MM.1S (cell line): ENCODE data around the gene SH3PXD2A.

Experiments used
- DNase-seq: peaks from one replicate; pipeline ENCODE4 v3.0.0-alpha.2; 2015
- H2AFZ ChIP-seq: fragments of 300-600 bp; sonication (generic); 2 replicates; pipeline ENCODE4 v1.6.0; 2016; ENCODE audit warnings: antibody characterized with exemption, low read length
- H3F3A ChIP-seq: fragments of 300-600 bp; sonication (generic); 2 replicates; pipeline ENCODE4 v1.6.1; 2016; ENCODE audit warnings: mild to moderate bottlenecking, antibody characterized with exemption, low read length, moderate library complexity, mixed read lengths; ENCODE audit not compliant: insufficient read depth
- H3K27ac ChIP-seq: fragments of 300-600 bp; sonication (generic); 2 replicates; pipeline ENCODE4 v1.5.1; 2016; ENCODE audit warnings: mild to moderate bottlenecking, low read length
- H3K27me3 ChIP-seq: fragments of 300-600 bp; sonication (generic); replicated peaks from 2 replicates; pipeline ENCODE4 v1.6.0; 2016; ENCODE audit warnings: low read length; ENCODE audit not compliant: insufficient read depth
- H3K36me3 ChIP-seq: fragments of 300-600 bp; sonication (generic); replicated peaks from 2 replicates; pipeline ENCODE4 v1.6.1; 2016; ENCODE audit warnings: mild to moderate bottlenecking, low read length, mixed read lengths; ENCODE audit not compliant: insufficient read depth
- H3K4me1 ChIP-seq: fragments of 300-600 bp; sonication (generic); 2 replicates; pipeline ENCODE4 v1.6.1; 2016; ENCODE audit warnings: low read length, mixed read lengths
- H3K4me2 ChIP-seq: fragments of 300-600 bp; sonication (generic); 2 replicates; pipeline ENCODE4 v1.6.0; 2016; ENCODE audit warnings: low read depth, low read length
- H3K4me3 ChIP-seq: fragments of 300-600 bp; sonication (generic); 2 replicates; pipeline ENCODE4 v1.5.1; 2016; ENCODE audit warnings: low read length, mixed read lengths
- H3K79me2 ChIP-seq: fragments of 300-600 bp; sonication (generic); 2 replicates; pipeline ENCODE4 v1.6.1; 2016; ENCODE audit warnings: mixed run types, low read length, mixed read lengths
- H3K9ac ChIP-seq: fragments of 300-600 bp; sonication (generic); 2 replicates; pipeline ENCODE4 v1.6.1; 2016; ENCODE audit warnings: low read length, mixed read lengths
- H3K9me2 ChIP-seq: fragments of 300-600 bp; sonication (generic); replicated peaks from 2 replicates; pipeline ENCODE4 v1.6.1; 2016; ENCODE audit warnings: mild to moderate bottlenecking, low read length, mixed read lengths; ENCODE audit not compliant: insufficient read depth
- H3K9me3 ChIP-seq: fragments of 300-600 bp; sonication (generic); replicated peaks from 2 replicates; pipeline ENCODE4 v1.6.1; 2016; ENCODE audit warnings: mild to moderate bottlenecking, low read length, mixed read lengths; ENCODE audit not compliant: insufficient read depth
- H4K20me1 ChIP-seq: fragments of 300-600 bp; sonication (generic); 2 replicates; pipeline ENCODE4 v1.6.1; 2016; ENCODE audit warnings: mild to moderate bottlenecking, low read length, moderate library complexity, mixed read lengths; ENCODE audit not compliant: insufficient read depth
- EZH2 ChIP-seq: fragments of 300-600 bp; sonication (generic); optimal IDR thresholded peaks from 2 replicates; pipeline ENCODE3; 2017; ENCODE audit warnings: low read depth, mild to moderate bottlenecking, antibody characterized with exemption, low read length, mixed read lengths
- EZH2phosphoT487 ChIP-seq: fragments of 300-600 bp; sonication (generic); IDR thresholded peaks from 2 replicates; pipeline ENCODE4 v1.6.1; 2018; ENCODE audit warnings: antibody characterized with exemption, low read length
- TF ChIP-seq, protein P1 (sequence below): fragments of 300-600 bp; sonication (generic); IDR thresholded peaks from 2 replicates; pipeline ENCODE4 v1.5.1; 2016; ENCODE audit warnings: antibody characterized with exemption, low read length, mixed read lengths

Gene SH3PXD2A

GRCh38 chr10:103822800-103823199, 32.6 kb downstream of the SH3PXD2A start:
- H4K20me1 ChIP-seq: no peaks in the 10 kb centered on the region
- H3K4me3 ChIP-seq: no peak overlapping the region
- no peaks in the 10 kb centered on the region for H3K27me3 ChIP-seq
- H3K9ac ChIP-seq: no peak overlapping the region
- H3K79me2 ChIP-seq: no peaks in the 10 kb centered on the region
- no peak overlapping the region for H3K27ac ChIP-seq
- no peak overlapping the region for H2AFZ ChIP-seq
- no peaks in the 10 kb centered on the region for H3F3A ChIP-seq
- DNase-seq: no peak
- H3K36me3 ChIP-seq: no peaks in the 10 kb centered on the region
- no peak overlapping the region for H3K4me2 ChIP-seq
- no peaks in the 10 kb centered on the region for H3K9me2 ChIP-seq
- H3K4me1 ChIP-seq: no peaks in the 10 kb centered on the region
- TF ChIP-seq EZH2 (no peak), EZH2phosphoT487 (no peak)
- TF ChIP-seq, protein P1, sequence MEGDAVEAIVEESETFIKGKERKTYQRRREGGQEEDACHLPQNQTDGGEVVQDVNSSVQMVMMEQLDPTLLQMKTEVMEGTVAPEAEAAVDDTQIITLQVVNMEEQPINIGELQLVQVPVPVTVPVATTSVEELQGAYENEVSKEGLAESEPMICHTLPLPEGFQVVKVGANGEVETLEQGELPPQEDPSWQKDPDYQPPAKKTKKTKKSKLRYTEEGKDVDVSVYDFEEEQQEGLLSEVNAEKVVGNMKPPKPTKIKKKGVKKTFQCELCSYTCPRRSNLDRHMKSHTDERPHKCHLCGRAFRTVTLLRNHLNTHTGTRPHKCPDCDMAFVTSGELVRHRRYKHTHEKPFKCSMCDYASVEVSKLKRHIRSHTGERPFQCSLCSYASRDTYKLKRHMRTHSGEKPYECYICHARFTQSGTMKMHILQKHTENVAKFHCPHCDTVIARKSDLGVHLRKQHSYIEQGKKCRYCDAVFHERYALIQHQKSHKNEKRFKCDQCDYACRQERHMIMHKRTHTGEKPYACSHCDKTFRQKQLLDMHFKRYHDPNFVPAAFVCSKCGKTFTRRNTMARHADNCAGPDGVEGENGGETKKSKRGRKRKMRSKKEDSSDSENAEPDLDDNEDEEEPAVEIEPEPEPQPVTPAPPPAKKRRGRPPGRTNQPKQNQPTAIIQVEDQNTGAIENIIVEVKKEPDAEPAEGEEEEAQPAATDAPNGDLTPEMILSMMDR: no peak
- H3K9me3 ChIP-seq: no peaks in the 10 kb centered on the region

- no peaks in the 10 kb centered on the region for H3K36me3 ChIP-seq
- no peak overlapping the region for H2AFZ ChIP-seq
- TF ChIP-seq, protein P1: no peak
- TF ChIP-seq EZH2phosphoT487 (no peak), EZH2 (no peak)
- H3K9ac ChIP-seq: no peak overlapping the region
- H3F3A ChIP-seq: no peaks in the 10 kb centered on the region
- H3K27me3 ChIP-seq: no peaks in the 10 kb centered on the region
- H3K9me3 ChIP-seq: no peaks in the 10 kb centered on the region
- H3K27ac ChIP-seq: no peak overlapping the region
- H3K4me3 ChIP-seq: no peak overlapping the region
- no peaks in the 10 kb centered on the region for H3K9me2 ChIP-seq
- no peaks in the 10 kb centered on the region for H4K20me1 ChIP-seq
- no peaks in the 10 kb centered on the region for H3K4me1 ChIP-seq
- DNase-seq: no peak
- H3K79me2 ChIP-seq: no peaks in the 10 kb centered on the region
- H3K4me2 ChIP-seq: no peak overlapping the region
Observed at GRCh38 chr10:103822107-103822716, 33.2 kb downstream of the SH3PXD2A start.

DNA sequence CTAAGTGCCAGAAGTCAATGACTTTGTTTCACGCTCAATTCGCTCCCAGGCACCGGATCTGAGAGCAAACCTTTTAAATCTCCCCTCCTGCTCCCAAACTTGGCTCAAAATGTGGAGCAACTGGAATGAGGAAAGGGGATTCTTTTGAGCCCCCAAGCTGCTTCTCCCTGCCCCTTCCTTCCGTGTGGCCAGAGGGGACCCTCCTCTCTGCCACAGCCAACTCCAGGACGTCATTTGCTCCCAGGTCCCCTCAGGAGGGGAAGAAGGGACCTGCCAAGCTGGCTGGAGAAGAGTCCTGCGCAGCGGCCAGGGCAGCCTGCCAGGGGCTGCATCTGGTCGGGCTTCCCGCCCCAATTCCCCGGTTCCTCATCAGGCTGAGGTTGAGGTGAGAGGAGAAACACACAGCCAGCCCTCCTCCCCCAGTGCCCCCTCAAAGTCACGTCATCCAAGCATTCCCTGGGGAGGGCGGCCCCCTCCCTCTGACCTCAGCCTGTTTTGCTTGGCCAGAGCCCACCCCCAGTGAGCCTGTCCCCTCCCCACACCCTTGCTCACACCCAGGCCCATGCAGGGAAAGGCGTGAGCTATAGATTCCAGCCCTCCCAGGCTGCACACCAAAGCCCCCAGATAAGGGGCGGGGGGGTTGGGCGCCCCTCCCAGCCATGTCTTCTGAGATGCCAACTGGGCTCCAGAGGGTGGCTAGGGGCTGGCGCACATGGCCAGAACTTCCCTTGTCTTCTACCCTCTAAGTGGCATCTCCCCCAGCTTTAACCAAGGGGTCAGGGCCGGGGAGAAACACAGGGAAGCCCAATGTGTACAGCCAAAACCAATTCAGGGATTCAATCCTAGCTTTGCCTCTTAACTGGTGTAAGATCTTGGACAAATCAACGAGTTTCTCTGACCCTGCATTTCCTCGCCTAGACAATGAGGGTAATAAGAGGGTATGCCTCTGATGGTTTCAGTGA, 35.0 kb downstream of the SH3PXD2A start:
- no peaks in the 10 kb centered on the region for H4K20me1 ChIP-seq
- peaks cover 7% of the 10 kb centered on the region for H3K4me1 ChIP-seq
- no peaks in the 10 kb centered on the region for H3K79me2 ChIP-seq
- H3F3A ChIP-seq: no peaks in the 10 kb centered on the region
- H3K27me3 ChIP-seq: no peaks in the 10 kb centered on the region
- H3K9ac ChIP-seq: no peak overlapping the region
- no peak overlapping the region for H3K27ac ChIP-seq
- H3K4me2 ChIP-seq: no peak overlapping the region
- TF ChIP-seq EZH2phosphoT487 (no peak), EZH2 (no peak)
- TF ChIP-seq, protein P1: no peak
- no peaks in the 10 kb centered on the region for H3K36me3 ChIP-seq
- H3K9me2 ChIP-seq: no peaks in the 10 kb centered on the region
- no peak overlapping the region for H3K4me3 ChIP-seq
- no peak overlapping the region for H2AFZ ChIP-seq
- no peaks in the 10 kb centered on the region for H3K9me3 ChIP-seq
- DNase-seq: no peak
